NOMO-1 treated with dmso at 0.1 percent for 144 hours (cell line): ENCODE measurements around the gene FKBP15.
"Not testable (repeated sequence)": the region's sequence is repeated elsewhere in the genome, so short reads cannot be mapped to it uniquely, and the experiment has no call there.

Source experiments
- DNase-seq: peaks from one replicate; lab custom pipeline; 2025; ENCODE audit not compliant: unreplicated experiment; lab: John Stamatoyannopoulos, UW

Gene FKBP15

DNA sequence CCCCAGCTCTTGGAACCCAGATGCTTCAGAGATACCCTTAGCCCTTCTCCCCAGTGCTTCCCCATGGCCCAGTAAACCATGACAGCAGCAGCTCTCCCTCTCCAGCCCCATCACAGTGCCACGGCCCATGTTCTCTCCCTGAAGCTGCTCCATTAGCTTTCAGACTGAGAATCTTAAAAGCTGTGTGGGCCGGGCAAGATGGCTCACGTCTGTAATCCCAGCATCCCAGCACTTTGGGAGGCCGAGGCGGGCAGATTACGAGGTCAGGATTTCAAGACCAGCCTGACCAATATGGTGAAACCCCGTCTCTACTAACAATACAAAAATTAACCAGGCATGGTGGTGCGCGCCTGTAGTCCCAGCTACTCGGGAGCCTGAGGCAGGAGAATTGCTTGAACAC, 71.5 kb downstream of the FKBP15 start:
- DNase-seq: not testable (repeated sequence)

- DNase-seq: no peak
Measured at GRCh38 chr9:113148781-113149510, 72.1 kb downstream of the FKBP15 start.

- no peak for DNase-seq
Measured at GRCh38 chr9:113148372-113148705, 72.7 kb downstream of the FKBP15 start.

- DNase-seq: no peak
Measured at GRCh38 chr9:113143432-113144227, 77.4 kb downstream of the FKBP15 start.

GRCh38 chr9:113140896-113141295, 80.2 kb downstream of the FKBP15 start:
- DNase-seq: not testable (repeated sequence)

- no peak for DNase-seq
Measured at GRCh38 chr9:113139953-113140352, 81.1 kb downstream of the FKBP15 start.

GRCh38 chr9:113139225-113139829, 81.8 kb downstream of the FKBP15 start:
- DNase-seq: no peak

DNA sequence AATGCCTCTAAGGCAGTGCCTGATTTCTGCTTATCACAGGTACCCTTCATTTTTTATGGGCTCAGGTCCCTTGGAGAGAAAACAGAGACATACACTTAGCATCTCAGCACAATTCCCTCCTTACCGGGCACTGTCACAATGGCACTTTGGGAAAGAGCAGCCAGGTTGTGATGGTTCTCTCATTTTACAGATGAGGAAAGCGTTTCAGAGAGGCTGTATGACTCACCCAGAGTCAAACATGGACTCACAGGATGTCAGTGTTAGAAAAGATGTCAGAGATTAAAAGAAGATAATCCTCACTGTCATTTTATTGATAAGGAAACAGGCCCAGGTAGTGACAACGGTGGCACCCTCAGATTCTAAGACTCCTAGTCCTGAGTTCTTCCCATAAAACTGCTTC, 82.3 kb downstream of the FKBP15 start:
- no peak for DNase-seq

GRCh38 chr9:113137196-113138168, 83.6 kb downstream of the FKBP15 start:
- DNase-seq: no peak

GRCh38 chr9:113131689-113132151, 89.4 kb downstream of the FKBP15 start:
- no peak for DNase-seq

- DNase-seq: no peak
Measured at GRCh38 chr9:113129884-113130283, 91.2 kb downstream of the FKBP15 start.

GRCh38 chr9:113129466-113129865, 91.6 kb downstream of the FKBP15 start:
- DNase-seq: no peak

DNA sequence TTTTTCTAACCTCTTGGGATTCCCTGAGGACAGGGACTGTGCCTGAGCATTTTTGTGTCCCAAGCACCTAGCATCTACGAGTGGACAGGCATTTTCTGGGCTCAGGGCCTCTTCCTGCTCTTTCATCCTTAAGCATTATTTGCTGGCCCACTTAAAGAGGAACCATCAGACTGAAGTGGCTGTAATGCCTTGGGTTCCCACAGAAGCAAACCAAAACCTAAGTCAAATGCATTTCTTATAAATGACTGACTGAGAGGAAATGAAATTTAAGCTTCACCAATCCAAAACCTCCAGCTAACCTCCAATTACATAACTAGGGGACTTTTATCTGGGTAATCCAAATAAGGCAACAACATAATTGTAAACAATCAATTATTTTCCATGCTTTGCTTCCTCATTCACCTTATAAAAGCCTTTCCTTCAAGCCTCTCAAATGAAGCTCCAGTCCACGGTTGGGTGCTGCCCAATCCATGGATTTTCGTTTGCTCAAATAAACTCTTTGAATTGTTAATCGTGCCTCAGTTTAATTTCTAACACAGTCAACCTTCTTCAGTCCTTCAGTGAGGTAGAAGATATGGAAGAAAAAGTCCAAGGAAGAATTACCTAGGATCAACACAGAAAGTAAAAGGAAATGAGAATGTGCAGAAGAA, 95.6 kb downstream of the FKBP15 start:
- no peak for DNase-seq

- not testable (repeated sequence) for DNase-seq
Measured at GRCh38 chr9:113118829-113119228, 102.2 kb downstream of the FKBP15 start.
